ENCODE measurements around the gene IPCEF1. TPM values are rescaled to one million over a fixed set of nuclear protein-coding genes. Genes with fewer than 3 reads are reported as not detected.

IPCEF1 gene
- total and polyA plus RNA-seq, 2 donors (not counting 3 experiments of a cell fraction or from before 2014, with no cell fraction given), result 0.01 to 0.51 TPM

- DNase-seq (ENCODE audit: low read depth, low spot score) (no peak), FAIRE-seq (no peak)
- H3K36me3 ChIP-seq (ENCODE audit: control insufficient read depth in 2 of 2, extremely low read depth in 1 of 2, insufficient read depth in 2 of 2, low read length in 2 of 2), result peaks cover 0 to 2% of the 10 kb centered on the region in 2 experiments
- H3K9me1 ChIP-seq (replicated peaks; ENCODE audit: control insufficient read depth, extremely low read depth, insufficient read depth, low read length), result no peaks in the 10 kb centered on the region
- no peaks in the 10 kb centered on the region for H3K9me3 ChIP-seq (replicated peaks; ENCODE audit: control insufficient read depth, insufficient read depth, low read length)
- H3K27ac ChIP-seq (ENCODE audit: insufficient read depth, low read depth, low read length), result no peak overlapping the region
- no peaks in the 10 kb centered on the region for H3K79me2 ChIP-seq (ENCODE audit: control insufficient read depth, insufficient read depth, low read length)
- TF ChIP-seq GATA2 (IDR thresholded peaks at IDR 0.05; ENCODE audit: insufficient read depth, insufficient read length, low read depth, low read length), result no peak
- TF ChIP-seq POLR2A (IDR thresholded peaks at IDR 0.05; ENCODE audit: low read depth, low read length), result no peak
- no peak for TF ChIP-seq MYC (IDR thresholded peaks at IDR 0.05; ENCODE audit: low read depth, low read length)
- TF ChIP-seq MAX (IDR thresholded peaks at IDR 0.05; ENCODE audit: insufficient read depth, insufficient read length), result no peak
- TF ChIP-seq CTCF (IDR thresholded peaks at IDR 0.05; ENCODE audit: extremely low read depth in 1 of 2, insufficient read depth in 1 of 2, low read depth in 1 of 2, low read length in 2 of 2), result no peak
- TF ChIP-seq EZH2 (IDR thresholded peaks at IDR 0.05; ENCODE audit: borderline replicate concordance, low read depth, low read length, severe bottlenecking), result no peak
- ChIA-PET CTCF (interaction anchor here (0.7 kb wide), 1 partner anchor 98 kb away, joined by 3 read pairs; no protein-coding TSS in a partner anchor), POLR2A (no interaction called here)
- intact Hi-C loops (cut with micrococcal nuclease) (no loop called here), dilution Hi-C loops (cut with MboI; ENCODE audit: extremely low pct_ligation_motif_present, low sequenced_read_pairs) (no loop called here)
- H3K27me3 ChIP-seq (ENCODE audit: control insufficient read depth in 2 of 2, insufficient read depth in 2 of 2, low read length in 2 of 2), result no peaks in the 10 kb centered on the region
- H3K4me2 ChIP-seq (ENCODE audit: insufficient read depth, low read length), result no peak overlapping the region
- peaks cover 16% of the 10 kb centered on the region for H3K4me1 ChIP-seq (ENCODE audit: control insufficient read depth, extremely low read depth, insufficient read depth, low read length)
- BruUV-seq (replicated peaks), result no TSS peak
- H3K4me3 ChIP-seq (replicated peaks in 1 of 3; ENCODE audit: insufficient read depth in 1 of 3, low read depth in 1 of 3, low read length in 3 of 3), result no peak overlapping the region
- H3K9ac ChIP-seq (replicated peaks; ENCODE audit: extremely low read depth, insufficient read depth, low read length), result no peak overlapping the region
- H4K20me1 ChIP-seq (replicated peaks; ENCODE audit: control insufficient read depth, extremely low read depth, insufficient read depth, low read length), result no peaks in the 10 kb centered on the region
- H2AFZ ChIP-seq (ENCODE audit: low read depth, low read length), result no peak overlapping the region
Measured at GRCh38 chr6:154402081-154402780, 45.6 kb upstream of the IPCEF1 start.
